GM23338 (cell line): ENCODE data around the gene CYP46A1. TPM values are rescaled to one million over a fixed set of nuclear protein-coding genes. Genes with fewer than 3 reads are reported as not detected.

ENCODE experiments used
- ATAC-seq: fragments of 200-7000 bp; cut with Tn5 transposase; 3 replicates; pipeline ENCODE4 v1.9.1; 2020
- DNase-seq: peaks from one replicate; pipeline ENCODE4 v3.0.0-alpha.2; 2015; ENCODE audit warnings: low spot score
- H2AFZ ChIP-seq: fragments of 200-600 bp; sonication (generic); 2 replicates; pipeline ENCODE4 v1.8.0; 2016; ENCODE audit warnings: antibody characterized with exemption, mild to moderate bottlenecking, moderate library complexity
- H3F3A ChIP-seq: fragments of 200-600 bp; sonication (generic); replicated peaks from 2 replicates; pipeline ENCODE4 v1.8.0; 2017; ENCODE audit warnings: antibody characterized with exemption, mixed run types, low read depth
- H3K27ac ChIP-seq: fragments of 200-600 bp; sonication (generic); 2 replicates; pipeline ENCODE4 v1.6.1; 2016; ENCODE audit warnings: low read depth
- H3K27me3 ChIP-seq: fragments of 200-600 bp; sonication (generic); 2 replicates; pipeline ENCODE4 v1.8.0; 2016; ENCODE audit warnings: mild to moderate bottlenecking, mixed run types, moderate library complexity; ENCODE audit not compliant: insufficient read depth
- H3K36me3 ChIP-seq: fragments of 200-600 bp; sonication (generic); 2 replicates; pipeline ENCODE4 v1.8.0; 2016; ENCODE audit warnings: mild to moderate bottlenecking; ENCODE audit not compliant: insufficient read depth
- H3K4me1 ChIP-seq: fragments of 200-600 bp; sonication (generic); 2 replicates; pipeline ENCODE4 v1.8.0; 2016; ENCODE audit warnings: mild to moderate bottlenecking, moderate library complexity; ENCODE audit not compliant: insufficient read depth
- H3K4me2 ChIP-seq: fragments of 200-600 bp; sonication (generic); 2 replicates; pipeline ENCODE4 v1.7.1; 2017; ENCODE audit warnings: mixed run types
- H3K4me3 ChIP-seq: fragments of 200-600 bp; sonication (generic); 2 replicates; pipeline ENCODE4 v1.6.1; 2016; ENCODE audit warnings: mixed run types
- H3K79me2 ChIP-seq: fragments of 200-600 bp; sonication (generic); replicated peaks from 2 replicates; pipeline ENCODE4 v1.8.0; 2017; ENCODE audit warnings: mild to moderate bottlenecking; ENCODE audit not compliant: insufficient read depth
- H3K9me2 ChIP-seq: fragments of 200-600 bp; sonication (generic); 2 replicates; pipeline ENCODE4 v1.8.0; 2017; ENCODE audit not compliant: insufficient read depth
- H4K20me1 ChIP-seq: fragments of 200-600 bp; sonication (generic); replicated peaks from 2 replicates; pipeline ENCODE4 v1.8.0; 2017; ENCODE audit warnings: mild to moderate bottlenecking; ENCODE audit not compliant: insufficient read depth
- H3K27ac Mint-ChIP-seq: 2 replicates; pipeline ENCODE4 v1.8.0; 2020; ENCODE audit warnings: inconsistent platforms, mild to moderate bottlenecking, moderate library complexity, mixed read lengths
- H3K27me3 Mint-ChIP-seq: 3 replicates; pipeline ENCODE4 v1.8.0; 2022; ENCODE audit warnings: low read depth, mild to moderate bottlenecking, moderate library complexity, mixed read lengths, inconsistent platforms; ENCODE audit not compliant: insufficient read depth, poor library complexity
- H3K36me3 Mint-ChIP-seq: 3 replicates; pipeline ENCODE4 v1.8.0; 2021; ENCODE audit warnings: low read depth, mild to moderate bottlenecking, inconsistent platforms, moderate library complexity, mixed read lengths
- H3K4me1 Mint-ChIP-seq: 3 replicates; pipeline ENCODE4 v1.8.0; 2020; ENCODE audit warnings: mild to moderate bottlenecking, inconsistent platforms, mixed read lengths
- H3K4me3 Mint-ChIP-seq: 3 replicates; pipeline ENCODE4 v1.8.0; 2021; ENCODE audit warnings: moderate library complexity, mild to moderate bottlenecking, inconsistent platforms, mixed read lengths
- H3K9me3 Mint-ChIP-seq: 3 replicates; pipeline ENCODE4 v1.8.0; 2020; ENCODE audit warnings: moderate library complexity, mild to moderate bottlenecking, inconsistent platforms, mixed read lengths
- CREB1 ChIP-seq: fragments of 250-450 bp; sonication (Bioruptor Pico); IDR thresholded peaks from 2 replicates; pipeline ENCODE4 v1.5.0; 2020; ENCODE audit warnings: low read depth, mild to moderate bottlenecking, moderate library complexity
- CTCF ChIP-seq, 2 experiments: fragments of 200-600 bp in 1 of 2; sonication (generic) in 1 of 2; conservative IDR thresholded peaks; 2 replicates each; pipeline versions ENCODE4 v1.5.1 to v1.6.1; 2016 to 2017; ENCODE audit warnings: antibody characterized with exemption in 2 of 2, low read depth in 2 of 2, mild to moderate bottlenecking in 2 of 2, moderate library complexity in 1 of 2
- ETS1 ChIP-seq: IDR thresholded peaks from 2 replicates; pipeline ENCODE4 v1.6.1; 2016; ENCODE audit warnings: antibody characterized with exemption
- EZH2 ChIP-seq: fragments of 200-600 bp; sonication (generic); IDR thresholded peaks from one replicate; pipeline ENCODE4 v1.8.0; 2017; ENCODE audit warnings: antibody characterized with exemption, mild to moderate bottlenecking, low read depth; ENCODE audit not compliant: unreplicated experiment
- EZH2phosphoT487 ChIP-seq: fragments of 200-600 bp; sonication (generic); IDR thresholded peaks from one replicate; pipeline ENCODE4 v1.8.1; 2018; ENCODE audit warnings: antibody characterized with exemption; ENCODE audit not compliant: unreplicated experiment
- JUNB ChIP-seq: IDR thresholded peaks from one replicate; pipeline ENCODE4 v1.6.1; 2016; ENCODE audit warnings: antibody characterized with exemption; ENCODE audit not compliant: unreplicated experiment
- NANOG ChIP-seq: IDR thresholded peaks from 2 replicates; pipeline ENCODE4 v1.6.1; 2016; ENCODE audit warnings: antibody characterized with exemption, borderline replicate concordance
- POLR2AphosphoS5 ChIP-seq: IDR thresholded peaks from 2 replicates; pipeline ENCODE4 v1.6.1; 2016; ENCODE audit warnings: antibody characterized with exemption, low read depth
- STAT1 ChIP-seq: IDR thresholded peaks from one replicate; pipeline ENCODE4 v1.6.1; 2016; ENCODE audit warnings: antibody characterized with exemption; ENCODE audit not compliant: unreplicated experiment
- ZNF114 ChIP-seq: fragments of 250-450 bp; sonication (Bioruptor Pico); IDR thresholded peaks from 2 replicates; pipeline ENCODE4 v1.5.0; 2020; ENCODE audit warnings: mild to moderate bottlenecking, moderate library complexity
- ZNF331 ChIP-seq: fragments of 250-450 bp; sonication (Bioruptor Pico); IDR thresholded peaks from 2 replicates; pipeline ENCODE4 v1.5.0; 2020; ENCODE audit warnings: low read depth, mild to moderate bottlenecking, moderate library complexity
- ZNF462 ChIP-seq: fragments of 250-450 bp; sonication (Bioruptor Pico); IDR thresholded peaks from 2 replicates; pipeline ENCODE4 v1.5.0; 2020; ENCODE audit warnings: mild to moderate bottlenecking, moderate library complexity
- polyA plus RNA-seq: library from polyadenylated mRNA; unstranded; fragments of >200 nt; fragmentation: Nextera tagmentation; extraction: Ambion mirVana; gene quantifications from 2 replicates; pipeline ENCODE4 v1.2.1, GENCODE V29; 2016
- total RNA-seq: library from RNA; depleted of rRNA; stranded (reverse); fragments of >200 nt; shearing (Covaris generic); gene quantifications from 2 replicates; pipeline ENCODE4 v1.2.3, GENCODE V29; 2014
- TF ChIP-seq, protein P1 (sequence below): IDR thresholded peaks from one replicate; pipeline ENCODE4 v1.6.1; 2018; ENCODE audit warnings: antibody characterized with exemption; ENCODE audit not compliant: unreplicated experiment

The CYP46A1 gene
- total and polyA plus RNA-seq, 2 experiments from 2014 or later, result 0.59 to 0.66 TPM

DNA sequence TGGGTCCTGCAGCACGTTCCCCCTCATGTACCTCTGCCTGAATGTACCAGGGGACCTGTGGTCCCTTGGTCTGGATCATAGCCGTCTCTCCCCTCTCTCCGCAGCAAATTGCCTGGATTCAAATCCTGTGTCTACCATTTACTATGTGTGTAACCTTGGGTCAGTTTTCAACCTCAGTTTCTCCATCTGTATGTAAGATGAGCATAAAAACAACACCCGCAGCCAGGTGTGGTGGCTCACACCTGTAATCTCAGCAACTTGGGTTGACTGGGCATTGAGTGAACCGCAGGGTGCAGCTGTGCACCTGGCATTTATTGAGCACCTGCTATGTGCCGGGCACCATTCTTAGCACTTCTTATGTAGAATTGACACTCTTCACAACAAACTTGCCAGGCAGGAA, 14.1 kb downstream of the CYP46A1 start:
- Histone ChIP-seq H3K4me1 (no peaks in the 10 kb centered on the region), H3F3A (no peaks in the 10 kb centered on the region), H4K20me1 (no peaks in the 10 kb centered on the region), H3K27me3 (no peaks in the 10 kb centered on the region), H3K36me3 (no peaks in the 10 kb centered on the region), H2AFZ (no peak overlapping the region), H3K9me2 (no peaks in the 10 kb centered on the region), H3K4me3 (no peak overlapping the region), H3K4me2 (no peak overlapping the region), H3K79me2 (no peaks in the 10 kb centered on the region), H3K27ac (no peak overlapping the region)
- Mint-ChIP-seq H3K9me3 (peaks cover 5% of the 10 kb centered on the region), H3K27ac (no peak overlapping the region), H3K36me3 (peaks cover 6% of the 10 kb centered on the region; the same call in 2 of the 3 replicates), H3K4me1 (no peaks in the 10 kb centered on the region), H3K4me3 (no peak overlapping the region), H3K27me3 (peaks cover 6% of the 10 kb centered on the region)
- ATAC-seq (no peak), DNase-seq (no peak)
- TF ChIP-seq ZNF331 (no peak), JUNB (no peak), ZNF462 (CRISPR knock-in tag) (no peak), STAT1 (no peak), ETS1 (no peak), NANOG (no peak), EZH2phosphoT487 (no peak), EZH2 (no peak), CREB1 (CRISPR knock-in tag) (no peak), POLR2AphosphoS5 (no peak), ZNF114 (no peak), CTCF (conservative IDR thresholded peaks at IDR 0.05; ENCODE audit: low read depth in 2 of 2) (no peak)
- TF ChIP-seq, protein P1, sequence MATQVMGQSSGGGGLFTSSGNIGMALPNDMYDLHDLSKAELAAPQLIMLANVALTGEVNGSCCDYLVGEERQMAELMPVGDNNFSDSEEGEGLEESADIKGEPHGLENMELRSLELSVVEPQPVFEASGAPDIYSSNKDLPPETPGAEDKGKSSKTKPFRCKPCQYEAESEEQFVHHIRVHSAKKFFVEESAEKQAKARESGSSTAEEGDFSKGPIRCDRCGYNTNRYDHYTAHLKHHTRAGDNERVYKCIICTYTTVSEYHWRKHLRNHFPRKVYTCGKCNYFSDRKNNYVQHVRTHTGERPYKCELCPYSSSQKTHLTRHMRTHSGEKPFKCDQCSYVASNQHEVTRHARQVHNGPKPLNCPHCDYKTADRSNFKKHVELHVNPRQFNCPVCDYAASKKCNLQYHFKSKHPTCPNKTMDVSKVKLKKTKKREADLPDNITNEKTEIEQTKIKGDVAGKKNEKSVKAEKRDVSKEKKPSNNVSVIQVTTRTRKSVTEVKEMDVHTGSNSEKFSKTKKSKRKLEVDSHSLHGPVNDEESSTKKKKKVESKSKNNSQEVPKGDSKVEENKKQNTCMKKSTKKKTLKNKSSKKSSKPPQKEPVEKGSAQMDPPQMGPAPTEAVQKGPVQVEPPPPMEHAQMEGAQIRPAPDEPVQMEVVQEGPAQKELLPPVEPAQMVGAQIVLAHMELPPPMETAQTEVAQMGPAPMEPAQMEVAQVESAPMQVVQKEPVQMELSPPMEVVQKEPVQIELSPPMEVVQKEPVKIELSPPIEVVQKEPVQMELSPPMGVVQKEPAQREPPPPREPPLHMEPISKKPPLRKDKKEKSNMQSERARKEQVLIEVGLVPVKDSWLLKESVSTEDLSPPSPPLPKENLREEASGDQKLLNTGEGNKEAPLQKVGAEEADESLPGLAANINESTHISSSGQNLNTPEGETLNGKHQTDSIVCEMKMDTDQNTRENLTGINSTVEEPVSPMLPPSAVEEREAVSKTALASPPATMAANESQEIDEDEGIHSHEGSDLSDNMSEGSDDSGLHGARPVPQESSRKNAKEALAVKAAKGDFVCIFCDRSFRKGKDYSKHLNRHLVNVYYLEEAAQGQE, result no peak
